HL-60 (cell line): Measurements from ENCODE around the gene SRRM5.

Experiments used
- DNase-seq, 2 experiments: peaks; one replicate each; pipeline ENCODE4 v3.0.0-alpha.2; 2010 to 2020; ENCODE audit warnings: low read depth in 1 of 2, low spot score in 1 of 2
- H3K27ac ChIP-seq: fragments of 250-450 bp; sonication (Bioruptor Pico); replicated peaks from 2 replicates; pipeline ENCODE4 v1.5.1; 2020; ENCODE audit warnings: mild to moderate bottlenecking, moderate library complexity
- H3K27me3 ChIP-seq: fragments of 250-450 bp; sonication (Bioruptor Pico); 2 replicates; pipeline ENCODE4 v1.5.1; 2021; ENCODE audit warnings: mild to moderate bottlenecking, moderate library complexity; ENCODE audit not compliant: insufficient read depth, poor library complexity, severe bottlenecking
- H3K4me3 ChIP-seq: replicated peaks from 2 replicates; pipeline ENCODE4 v1.5.1; 2011; ENCODE audit warnings: mild to moderate bottlenecking, control low read depth, low read length; ENCODE audit not compliant: insufficient read depth
- GABPA ChIP-seq: IDR thresholded peaks from 2 replicates; pipeline ENCODE4 v1.6.1; 2012; ENCODE audit warnings: low read depth
- POLR2AphosphoS5 ChIP-seq: IDR thresholded peaks from 2 replicates; pipeline ENCODE4 v1.6.1; 2012; ENCODE audit warnings: low read depth
- SPI1 ChIP-seq: IDR thresholded peaks from 2 replicates; pipeline ENCODE4 v1.6.1; 2012; ENCODE audit warnings: low read depth, mild to moderate bottlenecking, borderline replicate concordance
- TF ChIP-seq, protein P1 (sequence below): IDR thresholded peaks from one replicate; pipeline ENCODE4 v1.5.1; 2011; ENCODE audit warnings: low read length, control low read depth, inconsistent platforms; ENCODE audit not compliant: insufficient read depth
- TF ChIP-seq, protein P2 (sequence below): IDR thresholded peaks from 2 replicates; pipeline ENCODE4 v1.6.1; 2012; ENCODE audit warnings: low read depth; ENCODE audit not compliant: insufficient replicate concordance

SRRM5 gene

DNA sequence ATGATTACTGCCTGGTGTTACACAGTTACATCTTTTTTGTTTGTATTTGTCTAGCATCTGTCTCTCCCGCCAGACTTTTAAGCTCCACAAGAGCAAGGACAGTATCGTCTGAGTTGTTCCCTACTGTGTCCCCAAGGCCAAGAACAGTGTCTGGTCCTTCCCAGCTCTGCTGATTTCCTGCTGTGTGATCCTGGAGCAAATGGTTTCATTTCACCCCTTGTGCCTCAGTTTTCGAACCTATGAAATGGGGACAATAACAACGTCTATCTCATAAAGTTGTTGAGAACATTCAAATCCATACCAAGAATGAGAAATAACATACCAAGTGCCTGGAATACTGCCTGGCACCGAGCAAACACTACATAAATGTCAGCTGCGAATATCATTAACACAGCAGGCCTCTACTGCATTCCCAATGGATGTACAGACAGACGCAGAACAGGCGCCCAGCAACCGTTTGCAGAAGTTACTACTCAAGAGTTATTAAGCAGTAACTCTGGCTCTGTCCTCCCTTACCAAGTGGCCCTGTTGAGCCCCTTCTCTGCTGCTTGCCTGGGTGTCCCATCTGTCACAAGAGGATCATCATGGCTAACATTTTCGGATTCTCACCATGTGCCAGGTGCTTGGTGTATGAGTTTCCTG lies 48.0 kb upstream of the SRRM5 start:
- H3K27me3 ChIP-seq = no peaks in the 10 kb centered on the region
- DNase-seq = peak in 1 of 2 experiments; percentile 25
- no peak overlapping the region for H3K4me3 ChIP-seq
- TF ChIP-seq GABPA (no peak), POLR2AphosphoS5 (no peak), SPI1 (no peak)
- TF ChIP-seq, protein P1, sequence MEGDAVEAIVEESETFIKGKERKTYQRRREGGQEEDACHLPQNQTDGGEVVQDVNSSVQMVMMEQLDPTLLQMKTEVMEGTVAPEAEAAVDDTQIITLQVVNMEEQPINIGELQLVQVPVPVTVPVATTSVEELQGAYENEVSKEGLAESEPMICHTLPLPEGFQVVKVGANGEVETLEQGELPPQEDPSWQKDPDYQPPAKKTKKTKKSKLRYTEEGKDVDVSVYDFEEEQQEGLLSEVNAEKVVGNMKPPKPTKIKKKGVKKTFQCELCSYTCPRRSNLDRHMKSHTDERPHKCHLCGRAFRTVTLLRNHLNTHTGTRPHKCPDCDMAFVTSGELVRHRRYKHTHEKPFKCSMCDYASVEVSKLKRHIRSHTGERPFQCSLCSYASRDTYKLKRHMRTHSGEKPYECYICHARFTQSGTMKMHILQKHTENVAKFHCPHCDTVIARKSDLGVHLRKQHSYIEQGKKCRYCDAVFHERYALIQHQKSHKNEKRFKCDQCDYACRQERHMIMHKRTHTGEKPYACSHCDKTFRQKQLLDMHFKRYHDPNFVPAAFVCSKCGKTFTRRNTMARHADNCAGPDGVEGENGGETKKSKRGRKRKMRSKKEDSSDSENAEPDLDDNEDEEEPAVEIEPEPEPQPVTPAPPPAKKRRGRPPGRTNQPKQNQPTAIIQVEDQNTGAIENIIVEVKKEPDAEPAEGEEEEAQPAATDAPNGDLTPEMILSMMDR = no peak
- H3K27ac ChIP-seq = peak overlapping the region; percentile 81

DNA sequence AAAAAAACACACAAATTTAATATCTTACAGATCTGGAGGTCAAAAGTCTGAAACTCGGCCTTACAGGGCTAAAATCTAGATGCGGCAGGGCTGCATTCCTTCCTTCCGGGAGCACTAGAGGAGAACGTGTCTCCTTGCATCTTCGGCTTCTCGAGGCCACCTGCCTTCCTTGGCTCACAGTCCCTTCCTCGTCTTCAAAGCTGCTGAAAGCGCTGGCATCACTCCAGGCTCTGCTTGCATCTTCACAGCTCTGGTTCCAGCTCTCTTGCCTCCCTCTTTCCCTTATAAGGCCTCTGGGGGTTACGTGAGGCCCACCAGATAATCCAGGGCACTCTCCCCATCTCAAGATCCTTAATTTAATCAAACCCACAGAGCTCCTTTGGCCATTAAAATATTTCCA lies 47.1 kb upstream of the SRRM5 start:
- H3K27me3 ChIP-seq = no peaks in the 10 kb centered on the region
- no peak overlapping the region for H3K4me3 ChIP-seq
- TF ChIP-seq SPI1 (no peak), GABPA (no peak), POLR2AphosphoS5 (no peak)
- TF ChIP-seq, protein P2, sequence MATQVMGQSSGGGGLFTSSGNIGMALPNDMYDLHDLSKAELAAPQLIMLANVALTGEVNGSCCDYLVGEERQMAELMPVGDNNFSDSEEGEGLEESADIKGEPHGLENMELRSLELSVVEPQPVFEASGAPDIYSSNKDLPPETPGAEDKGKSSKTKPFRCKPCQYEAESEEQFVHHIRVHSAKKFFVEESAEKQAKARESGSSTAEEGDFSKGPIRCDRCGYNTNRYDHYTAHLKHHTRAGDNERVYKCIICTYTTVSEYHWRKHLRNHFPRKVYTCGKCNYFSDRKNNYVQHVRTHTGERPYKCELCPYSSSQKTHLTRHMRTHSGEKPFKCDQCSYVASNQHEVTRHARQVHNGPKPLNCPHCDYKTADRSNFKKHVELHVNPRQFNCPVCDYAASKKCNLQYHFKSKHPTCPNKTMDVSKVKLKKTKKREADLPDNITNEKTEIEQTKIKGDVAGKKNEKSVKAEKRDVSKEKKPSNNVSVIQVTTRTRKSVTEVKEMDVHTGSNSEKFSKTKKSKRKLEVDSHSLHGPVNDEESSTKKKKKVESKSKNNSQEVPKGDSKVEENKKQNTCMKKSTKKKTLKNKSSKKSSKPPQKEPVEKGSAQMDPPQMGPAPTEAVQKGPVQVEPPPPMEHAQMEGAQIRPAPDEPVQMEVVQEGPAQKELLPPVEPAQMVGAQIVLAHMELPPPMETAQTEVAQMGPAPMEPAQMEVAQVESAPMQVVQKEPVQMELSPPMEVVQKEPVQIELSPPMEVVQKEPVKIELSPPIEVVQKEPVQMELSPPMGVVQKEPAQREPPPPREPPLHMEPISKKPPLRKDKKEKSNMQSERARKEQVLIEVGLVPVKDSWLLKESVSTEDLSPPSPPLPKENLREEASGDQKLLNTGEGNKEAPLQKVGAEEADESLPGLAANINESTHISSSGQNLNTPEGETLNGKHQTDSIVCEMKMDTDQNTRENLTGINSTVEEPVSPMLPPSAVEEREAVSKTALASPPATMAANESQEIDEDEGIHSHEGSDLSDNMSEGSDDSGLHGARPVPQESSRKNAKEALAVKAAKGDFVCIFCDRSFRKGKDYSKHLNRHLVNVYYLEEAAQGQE = no peak
- TF ChIP-seq, protein P1 = no peak
- no peak for DNase-seq
- H3K27ac ChIP-seq = no peak overlapping the region

DNA sequence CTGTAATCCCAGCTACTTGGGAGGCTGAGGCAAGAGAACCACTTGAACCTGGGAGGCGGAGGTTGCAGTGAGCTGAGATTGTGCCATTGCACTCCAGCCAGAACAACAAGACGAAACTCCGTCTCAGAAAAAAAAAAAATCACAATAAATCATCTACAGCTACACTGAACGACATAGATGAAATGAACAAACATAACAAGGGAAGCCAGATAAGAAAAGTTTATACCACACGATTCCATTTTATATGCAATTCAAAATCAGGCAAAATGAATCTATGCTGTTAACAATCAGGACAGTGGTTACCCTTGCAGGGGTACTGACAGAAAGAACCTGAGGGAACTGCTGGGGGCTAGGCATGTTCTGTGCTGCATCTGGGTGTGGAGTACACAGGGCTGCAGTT lies 42.2 kb upstream of the SRRM5 start:
- DNase-seq = no peak
- TF ChIP-seq, protein P1 = no peak
- TF ChIP-seq POLR2AphosphoS5 (no peak), GABPA (no peak), SPI1 (no peak)
- TF ChIP-seq, protein P2 = no peak
- Histone ChIP-seq H3K27ac (no peak overlapping the region), H3K27me3 (no peaks in the 10 kb centered on the region), H3K4me3 (no peak overlapping the region)

DNA sequence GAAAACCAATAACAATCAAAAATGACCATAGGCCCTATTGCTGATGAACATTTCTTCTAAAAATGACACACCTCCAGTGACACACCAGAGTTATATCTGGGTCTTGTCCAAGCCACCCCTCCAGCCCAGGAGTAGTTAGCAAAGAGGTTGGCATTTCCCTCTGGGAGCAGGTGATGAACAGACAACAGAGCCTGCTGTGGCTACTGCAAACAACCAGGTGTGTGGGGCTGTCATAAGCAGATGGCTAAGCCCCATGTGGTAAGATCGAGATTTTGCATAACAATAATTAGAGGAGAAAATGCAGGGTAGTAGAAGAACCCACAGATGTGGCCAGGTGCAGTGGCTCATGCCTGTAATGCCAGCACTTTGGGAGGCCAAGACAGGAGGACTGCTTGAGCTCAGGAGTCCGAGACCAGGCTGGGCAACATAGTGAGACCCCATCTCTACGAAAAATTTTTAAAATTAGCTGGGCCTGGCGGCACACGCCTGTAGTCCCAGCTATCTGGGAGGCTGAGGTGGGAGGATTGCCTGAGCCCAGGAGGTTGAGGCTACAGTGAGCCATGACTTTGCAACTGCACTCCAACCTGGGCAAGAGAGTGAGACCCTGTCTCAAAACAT lies 41.6 kb upstream of the SRRM5 start:
- DNase-seq = peak in 1 of 2 experiments; percentile 5
- H3K27ac ChIP-seq = no peak overlapping the region

More for the DNA sequence above, 41.6 kb upstream of the SRRM5 start:
- TF ChIP-seq, protein P2 = no peak
- TF ChIP-seq GABPA = no peak
- TF ChIP-seq, protein P1 = no peak
- no peak for TF ChIP-seq SPI1
- peak; percentile 46; the same call in 1 of the 2 replicates for TF ChIP-seq POLR2AphosphoS5
- Histone ChIP-seq H3K27me3 (no peaks in the 10 kb centered on the region), H3K4me3 (no peak overlapping the region)
